GM21390 (cell line): ENCODE results near the gene HIPK1.
A peak's percentile ranks its signal among the peaks of the same experiment; 100 is the strongest.

ENCODE experiments used
- ATAC-seq: cut with Tn5 transposase; IDR thresholded peaks from one replicate; pipeline ENCODE4 v1.9.1; 2021; ENCODE audit not compliant: unreplicated experiment

The HIPK1 gene

GRCh38 chr1:113928941-113929749 is at the start of gene HIPK1:
TSS of gene HIPK1 (plus strand) at chr1:113929324.
- ATAC-seq = peak; percentile 56

- no peak for ATAC-seq
Measured at GRCh38 chr1:113879739-113880038, 49.4 kb upstream of the HIPK1 start.

- ATAC-seq = no peak
Measured at GRCh38 chr1:113881661-113882060, 47.5 kb upstream of the HIPK1 start.

GRCh38 chr1:113886417-113887401 is 42.4 kb upstream of the HIPK1 start:
- no peak for ATAC-seq

GRCh38 chr1:113887402-113888175 is 41.5 kb upstream of the HIPK1 start, which contains the start of gene BCL2L15:
TSS of gene BCL2L15 (minus strand) at chr1:113887581. CDS start at chr1:113887375, 206 bp downstream.
- no peak for ATAC-seq

GRCh38 chr1:113890816-113891215 is 38.3 kb upstream of the HIPK1 start:
- ATAC-seq = no peak

GRCh38 chr1:113891631-113892220 is 37.4 kb upstream of the HIPK1 start:
- ATAC-seq = no peak

GRCh38 chr1:113893267-113893666 is 35.9 kb upstream of the HIPK1 start:
- no peak for ATAC-seq

GRCh38 chr1:113895098-113895497 is 34.0 kb upstream of the HIPK1 start:
- no peak for ATAC-seq

GRCh38 chr1:113895961-113896360 is 33.2 kb upstream of the HIPK1 start:
- ATAC-seq = no peak

GRCh38 chr1:113898241-113898814 is 30.8 kb upstream of the HIPK1 start:
- ATAC-seq = no peak

GRCh38 chr1:113899111-113899510 is 30.0 kb upstream of the HIPK1 start:
- ATAC-seq = no peak

GRCh38 chr1:113901191-113901590 is 27.9 kb upstream of the HIPK1 start:
- no peak for ATAC-seq

GRCh38 chr1:113903501-113904292 is 25.4 kb upstream of the HIPK1 start:
- no peak for ATAC-seq

GRCh38 chr1:113904293-113904673 is 24.8 kb upstream of the HIPK1 start:
- peak; percentile 28 for ATAC-seq

GRCh38 chr1:113904674-113905434 is 24.3 kb upstream of the HIPK1 start, which contains the start of the genes AP4B1 and DCLRE1B:
TSS of gene AP4B1 (minus strand) at chr1:113904799. CDS start at chr1:113904717, 82 bp downstream.
TSS of gene DCLRE1B (plus strand) at chr1:113905326. CDS start at chr1:113905587, 261 bp downstream.
- peak; percentile 90 for ATAC-seq

- ATAC-seq = no peak
Measured at GRCh38 chr1:113905435-113905861, 23.7 kb upstream of the HIPK1 start.

GRCh38 chr1:113912594-113913311 is 16.4 kb upstream of the HIPK1 start:
- ATAC-seq = no peak
